NCI-H82 treated with DMSO at 0.1 percent for 48 hours (cell line): ENCODE results near the gene CCDC78.
A peak's percentile ranks its signal among the peaks of the same experiment; 100 is the strongest.

Experiments used
- DNase-seq: peaks from one replicate; lab custom pipeline; 2025; ENCODE audit not compliant: unreplicated experiment; lab: John Stamatoyannopoulos, UW

Gene CCDC78

GRCh38 chr16:679814-680624 is 46.2 kb downstream of the CCDC78 start, which contains the start of gene STUB1:
Gene STUB1, plus strand, starts transcription at chr16:680410. Its CDS starts 116 bp downstream, at chr16:680526.
- DNase-seq = peak; percentile 78

GRCh38 chr16:678858-679813 is 47.1 kb downstream of the CCDC78 start:
- peak; percentile 66 for DNase-seq

GRCh38 chr16:678209-678857 is 47.9 kb downstream of the CCDC78 start:
- no peak for DNase-seq

DNA sequence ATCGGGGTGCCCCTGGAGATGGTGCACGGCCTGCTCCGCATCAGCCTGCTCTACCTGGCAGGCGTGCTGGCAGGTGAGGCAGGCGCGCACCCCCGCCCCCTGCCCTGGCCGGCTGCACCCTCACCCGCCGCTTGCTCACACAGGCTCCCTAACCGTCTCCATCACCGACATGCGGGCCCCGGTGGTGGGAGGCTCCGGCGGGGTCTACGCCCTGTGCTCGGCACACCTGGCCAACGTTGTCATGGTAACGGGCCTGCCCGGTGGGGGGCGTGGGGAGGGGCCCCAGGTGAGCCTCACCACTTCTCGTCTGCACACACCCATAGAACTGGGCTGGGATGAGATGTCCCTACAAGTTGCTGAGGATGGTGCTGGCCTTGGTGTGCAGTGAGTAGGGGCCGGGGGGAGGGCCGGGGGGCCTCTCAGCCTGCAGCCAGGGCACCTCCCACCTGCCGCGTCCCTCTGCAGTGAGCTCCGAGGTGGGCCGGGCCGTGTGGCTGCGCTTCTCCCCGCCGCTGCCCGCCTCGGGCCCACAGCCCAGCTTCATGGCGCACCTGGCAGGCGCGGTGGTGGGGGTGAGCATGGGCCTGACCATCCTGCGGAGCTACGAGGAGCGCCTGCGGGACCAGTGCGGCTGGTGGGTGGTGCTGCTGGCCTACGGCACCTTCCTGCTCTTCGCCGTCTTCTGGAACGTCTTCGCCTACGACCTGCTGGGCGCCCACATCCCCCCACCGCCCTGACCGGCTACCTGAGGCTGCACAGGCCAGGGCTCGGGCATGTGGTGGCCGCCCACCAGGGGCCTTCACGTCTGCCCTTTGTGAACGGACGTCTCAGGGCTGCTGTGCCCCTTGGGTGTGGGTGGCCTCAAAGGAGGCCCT is 48.7 kb downstream of the CCDC78 start:
- no peak for DNase-seq

DNA sequence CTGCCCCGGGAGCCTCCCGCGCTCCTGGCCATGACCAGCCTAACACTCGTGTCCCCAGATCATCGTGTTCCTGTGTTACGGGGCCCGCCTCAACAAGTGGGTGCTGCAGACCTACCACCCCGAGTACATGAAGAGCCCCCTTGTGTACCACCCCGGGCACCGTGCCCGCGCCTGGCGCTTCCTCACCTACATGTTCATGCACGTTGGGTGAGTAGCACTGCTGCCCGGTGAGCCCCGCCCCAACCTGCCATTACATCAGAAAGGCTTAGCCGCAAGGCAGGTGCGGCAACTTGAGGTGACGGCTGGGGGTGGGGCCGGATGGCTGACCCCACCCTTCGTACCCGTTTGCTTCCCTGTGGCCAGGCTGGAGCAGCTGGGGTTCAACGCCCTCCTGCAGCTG is 49.3 kb downstream of the CCDC78 start:
- DNase-seq = no peak

GRCh38 chr16:676565-676902 is 49.7 kb downstream of the CCDC78 start:
- DNase-seq = no peak

- DNase-seq = no peak
Measured at GRCh38 chr16:675884-676564, 50.2 kb downstream of the CCDC78 start.

GRCh38 chr16:674968-675883 is 51.0 kb downstream of the CCDC78 start, which contains the start of gene RHBDL1:
Gene RHBDL1, plus strand, starts transcription at chr16:675671. Its CDS starts 120 bp downstream, at chr16:675791.
- no peak for DNase-seq

DNA sequence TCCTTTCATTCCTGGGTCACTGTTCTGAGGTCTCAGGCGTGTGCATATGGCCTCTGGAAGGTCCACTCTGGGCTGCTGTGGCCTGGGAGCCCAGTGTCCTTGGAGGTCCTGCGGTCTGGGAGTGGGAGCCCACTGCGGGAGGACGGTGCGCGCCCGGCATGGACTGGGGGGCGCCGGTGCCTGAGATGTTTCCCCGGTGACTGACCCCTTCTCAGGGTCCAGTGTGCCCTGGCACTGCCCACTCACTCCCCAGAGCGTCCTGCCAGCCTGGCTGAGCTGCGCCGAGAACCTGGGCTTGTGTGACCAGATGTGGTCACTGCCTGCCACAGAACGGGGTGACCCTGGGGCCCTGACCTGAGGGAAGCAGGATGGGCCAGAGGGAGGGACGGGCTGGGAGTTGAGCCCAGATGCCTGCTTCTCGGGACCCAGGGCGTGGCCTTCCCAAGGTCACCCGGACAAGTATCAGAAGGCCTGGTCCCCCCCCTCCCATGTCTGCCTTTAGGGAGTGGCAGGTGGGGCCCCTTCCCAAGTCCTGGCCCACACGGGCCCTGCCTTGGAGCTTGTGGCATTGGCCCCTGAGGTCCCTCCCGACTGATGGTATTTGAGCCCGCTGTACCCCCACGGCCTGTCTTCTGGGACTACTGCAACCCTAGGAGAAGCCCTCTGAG is 51.9 kb downstream of the CCDC78 start:
- no peak for DNase-seq

DNA sequence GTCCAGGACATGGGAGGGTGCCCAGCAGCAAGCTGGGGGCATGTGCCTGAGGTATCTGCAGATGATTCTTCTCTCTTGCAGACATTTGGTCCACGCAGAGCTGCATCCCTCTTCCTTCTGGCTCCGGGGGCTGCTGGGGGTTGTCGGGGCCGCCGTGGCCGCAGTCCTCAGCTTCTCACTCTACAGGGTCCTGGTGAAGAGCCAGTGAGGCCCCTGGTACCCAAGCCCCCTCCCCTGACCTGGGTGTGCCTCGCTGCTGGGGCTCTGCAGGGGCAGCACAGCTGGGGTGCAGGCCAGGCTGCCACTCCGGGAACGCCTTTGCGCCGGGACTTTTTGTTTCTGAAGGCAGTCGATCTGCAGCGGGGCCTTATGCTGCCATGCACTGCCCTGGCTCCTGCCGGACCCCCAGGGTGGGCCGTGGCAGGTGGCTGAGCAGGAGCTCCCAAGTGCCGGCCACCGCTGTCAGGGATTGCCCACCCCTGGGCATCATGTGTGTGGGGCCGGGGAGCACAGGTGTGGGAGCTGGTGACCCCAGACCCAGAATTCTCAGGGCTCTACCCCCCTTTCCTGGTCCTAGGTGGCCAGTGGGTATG is 52.7 kb downstream of the CCDC78 start:
- no peak for DNase-seq

- no peak for DNase-seq
Measured at GRCh38 chr16:672851-673250, 53.4 kb downstream of the CCDC78 start.
